ENCODE measurements around the gene SOX15.

DNA sequence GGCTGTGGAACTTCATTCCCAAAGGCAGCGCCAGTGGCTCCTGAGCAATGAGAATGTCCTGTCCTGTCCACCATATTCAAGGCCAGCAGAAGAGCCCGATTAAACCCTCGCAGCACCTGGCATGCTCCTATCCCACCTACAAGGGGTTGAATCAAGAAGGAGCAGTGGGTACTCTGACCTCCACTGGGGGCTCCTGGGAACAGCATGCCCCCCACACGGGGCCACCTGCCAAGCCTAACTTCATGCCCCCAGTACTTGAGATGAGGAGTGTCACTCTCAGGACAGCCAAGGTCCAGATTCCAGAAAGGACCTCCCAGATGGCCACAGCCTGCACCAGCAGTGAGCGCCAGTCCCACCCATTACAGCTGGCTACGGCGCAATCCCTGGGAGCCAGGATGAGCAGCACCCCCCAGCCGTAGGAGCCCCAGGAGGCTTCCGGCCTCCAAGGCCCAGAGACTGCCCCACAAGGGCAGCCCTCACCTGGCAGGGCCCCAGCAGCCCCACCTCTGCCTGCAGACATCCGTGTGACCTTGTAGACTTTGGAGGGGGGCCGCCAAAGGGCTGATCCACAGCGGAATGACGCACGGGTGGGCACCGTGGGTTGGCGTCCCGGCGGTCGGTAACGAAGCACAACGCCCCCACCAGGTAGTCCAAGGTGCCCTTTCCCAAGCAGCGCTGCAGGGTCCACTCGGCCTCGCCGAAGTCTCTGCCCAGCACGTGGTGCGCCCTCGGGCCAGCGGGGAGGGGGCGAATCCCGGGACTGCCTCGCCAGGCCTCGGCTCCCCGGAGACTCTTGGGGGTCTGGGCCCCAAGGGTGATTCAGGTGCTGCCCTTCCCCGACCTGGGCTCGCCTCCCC, 7.3 kb downstream of the SOX15 start:
- TF ChIP-seq REST (IDR thresholded peaks at IDR 0.05; ENCODE audit: insufficient read depth in 1 of 2, low read depth in 2 of 2, low read length in 2 of 2): no peak
- TF ChIP-seq TAF1 (IDR thresholded peaks at IDR 0.05; ENCODE audit: borderline replicate concordance, insufficient read depth, low read length): no peak

Data from PFSK-1 (cell line).